RPMI8226 (cell line): ENCODE measurements around the gene TMX2.
"Not testable (repeated sequence)": the region's sequence is repeated elsewhere in the genome, so short reads cannot be mapped to it uniquely, and the experiment has no call there.

Source experiments
- DNase-seq: peaks from one replicate; pipeline ENCODE4 v3.0.0-alpha.2; 2015

The TMX2 gene

GRCh38 chr11:57716726-57717125, 4.3 kb downstream of the TMX2 start:
- DNase-seq = not testable (repeated sequence)

- DNase-seq = no peak
Measured at GRCh38 chr11:57727185-57727584, 14.8 kb downstream of the TMX2 start.

GRCh38 chr11:57728829-57729228, 16.4 kb downstream of the TMX2 start:
- no peak for DNase-seq

DNA sequence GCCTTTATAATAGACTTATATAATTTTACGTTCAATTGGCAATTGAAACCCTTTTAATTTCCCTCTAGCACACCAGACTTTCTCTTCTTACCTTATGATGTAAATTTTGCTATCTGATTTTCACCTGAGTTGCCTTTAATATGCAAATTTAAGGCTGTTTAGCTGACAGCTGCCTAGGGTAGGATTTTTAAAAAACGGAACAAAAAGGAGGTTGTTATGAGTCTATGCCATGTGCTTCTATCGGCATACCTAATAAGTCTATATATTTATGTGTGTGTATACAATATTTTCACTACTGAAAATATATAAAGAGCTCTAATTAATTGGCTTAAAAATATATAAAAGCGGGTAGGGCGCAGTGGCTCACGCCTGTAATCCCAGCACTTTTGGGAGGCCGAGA, 17.1 kb downstream of the TMX2 start:
- DNase-seq = no peak

DNA sequence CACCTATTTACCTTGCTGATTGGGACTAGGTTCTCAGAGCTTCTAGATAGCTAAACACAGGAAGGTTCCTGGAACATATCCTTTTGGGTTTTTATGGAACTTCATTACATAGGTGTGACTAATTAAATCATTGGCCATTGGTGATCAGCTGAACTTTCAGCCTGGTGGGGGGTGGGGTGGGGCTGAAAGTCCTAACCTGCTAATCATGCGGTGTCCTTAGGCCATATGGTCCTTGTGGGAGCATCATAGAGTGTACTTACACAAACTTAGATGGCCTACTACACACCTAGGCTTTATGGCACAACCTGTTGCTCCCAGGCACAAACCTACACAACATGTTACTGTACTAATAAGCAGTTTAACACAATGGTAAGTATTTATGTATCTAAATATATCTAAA, 20.3 kb downstream of the TMX2 start:
- no peak for DNase-seq

- DNase-seq = no peak
Measured at GRCh38 chr11:57735619-57736298, 23.4 kb downstream of the TMX2 start.

GRCh38 chr11:57741132-57742086, 29.0 kb downstream of the TMX2 start, which contains the start of gene SELENOH:
TSS of gene SELENOH (plus strand) at chr11:57741491. CDS start at chr11:57741596, 105 bp downstream.
- peak; percentile 99 for DNase-seq

DNA sequence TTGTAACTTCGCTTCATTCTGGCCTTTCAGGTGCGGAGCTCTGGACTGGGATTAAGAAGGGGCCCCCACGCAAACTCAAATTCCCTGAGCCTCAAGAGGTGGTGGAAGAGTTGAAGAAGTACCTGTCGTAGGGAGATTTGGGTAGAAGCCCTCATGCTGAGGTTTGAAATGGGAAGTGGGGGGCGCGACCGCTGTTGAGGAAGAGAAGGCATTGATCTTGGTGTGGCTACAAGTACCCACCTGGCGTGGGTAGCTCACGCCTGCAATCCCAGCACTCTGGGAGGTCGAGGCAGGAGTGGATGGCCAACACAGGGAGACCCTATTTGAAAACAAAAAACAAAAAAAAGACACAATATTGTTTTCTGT, 29.7 kb downstream of the TMX2 start:
- DNase-seq = no peak

DNA sequence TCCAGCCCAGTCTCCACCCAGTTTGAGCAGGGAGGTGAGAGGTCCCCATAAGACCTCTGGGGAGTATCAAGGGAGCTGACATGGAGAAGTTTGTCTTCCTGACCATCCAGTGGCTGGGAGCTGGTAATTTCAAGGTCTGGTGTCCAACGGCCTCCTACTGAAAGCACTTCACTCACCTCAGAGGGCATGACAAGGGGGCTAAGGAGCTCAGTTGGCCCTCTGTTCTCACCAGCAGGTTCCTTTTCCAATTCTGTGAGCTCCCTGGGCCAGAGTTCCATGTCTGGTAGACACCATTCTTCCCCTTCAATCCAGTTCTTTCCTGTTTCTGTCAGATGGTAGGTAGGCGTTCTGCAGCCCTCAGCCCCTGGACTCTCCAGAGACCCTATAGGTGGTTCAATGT, 32.0 kb downstream of the TMX2 start:
- no peak for DNase-seq

- no peak for DNase-seq
Measured at GRCh38 chr11:57745206-57745605, 32.8 kb downstream of the TMX2 start.

- no peak for DNase-seq
Measured at GRCh38 chr11:57746920-57747319, 34.5 kb downstream of the TMX2 start.

GRCh38 chr11:57751176-57751575, 38.8 kb downstream of the TMX2 start:
- DNase-seq = no peak

- DNase-seq = peak; percentile 10
Measured at GRCh38 chr11:57751676-57752253, 39.4 kb downstream of the TMX2 start, which contains the start of gene BTBD18. TSS of gene BTBD18 (minus strand) at chr11:57751819. CDS start at chr11:57751188, 631 bp downstream.

DNA sequence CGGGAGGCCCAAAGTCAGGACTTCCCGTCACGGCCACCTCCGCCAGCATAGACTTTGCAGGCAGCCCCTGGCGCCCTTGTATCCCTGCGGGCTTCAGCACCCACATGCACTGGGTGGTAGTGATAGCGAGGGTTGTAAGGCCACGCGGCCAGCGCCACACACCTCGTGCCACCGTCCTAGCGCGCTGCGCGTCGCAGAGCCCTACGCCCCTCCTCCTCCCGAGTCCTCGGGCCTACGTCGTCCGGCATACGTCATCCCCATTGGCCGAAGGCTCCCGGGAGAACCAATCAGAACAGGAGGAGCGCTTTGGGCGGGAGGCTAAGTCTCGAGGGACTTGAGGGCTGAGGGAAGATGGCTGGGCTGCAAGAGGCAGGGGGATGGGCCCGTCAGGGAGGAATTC, 40.6 kb downstream of the TMX2 start:
- DNase-seq = no peak

- DNase-seq = no peak
Measured at GRCh38 chr11:57758174-57758573, 45.8 kb downstream of the TMX2 start.

- DNase-seq = no peak
Measured at GRCh38 chr11:57761301-57762234, 49.2 kb downstream of the TMX2 start, which contains the start of gene CTNND1. TSS of gene CTNND1 (plus strand) at chr11:57761802. CDS start at chr11:57791479, 29,677 bp downstream.

DNA sequence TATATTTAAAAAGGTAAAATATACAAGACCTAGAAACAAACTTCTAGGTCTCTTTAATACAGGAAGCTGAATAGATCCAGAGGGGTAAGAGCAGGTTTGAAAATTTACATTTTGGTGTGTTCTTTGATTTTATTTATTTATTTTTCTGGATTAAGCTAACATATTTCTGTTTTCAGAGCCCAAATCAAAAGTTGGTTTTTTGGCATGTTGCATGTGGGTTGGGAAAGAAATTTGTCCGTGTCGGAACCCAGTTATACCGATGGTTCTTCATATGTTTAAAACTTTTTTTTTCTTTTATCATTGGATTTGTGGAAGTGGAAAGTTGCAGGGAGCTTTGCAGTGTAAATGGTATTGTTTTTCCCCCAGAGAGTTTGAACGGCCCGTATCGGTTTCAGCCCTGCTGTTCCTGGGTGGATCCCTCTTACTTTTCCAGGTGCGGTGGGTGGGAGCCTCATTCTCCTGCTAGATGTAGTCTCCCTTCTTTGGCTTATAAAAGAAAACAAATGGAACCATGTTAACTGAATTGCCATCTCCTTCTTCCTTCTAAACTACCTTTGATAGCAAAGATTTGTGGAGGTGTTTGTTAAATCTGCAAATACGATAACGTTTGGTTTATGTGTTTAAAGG, 50.0 kb downstream of the TMX2 start:
- no peak for DNase-seq

DNA sequence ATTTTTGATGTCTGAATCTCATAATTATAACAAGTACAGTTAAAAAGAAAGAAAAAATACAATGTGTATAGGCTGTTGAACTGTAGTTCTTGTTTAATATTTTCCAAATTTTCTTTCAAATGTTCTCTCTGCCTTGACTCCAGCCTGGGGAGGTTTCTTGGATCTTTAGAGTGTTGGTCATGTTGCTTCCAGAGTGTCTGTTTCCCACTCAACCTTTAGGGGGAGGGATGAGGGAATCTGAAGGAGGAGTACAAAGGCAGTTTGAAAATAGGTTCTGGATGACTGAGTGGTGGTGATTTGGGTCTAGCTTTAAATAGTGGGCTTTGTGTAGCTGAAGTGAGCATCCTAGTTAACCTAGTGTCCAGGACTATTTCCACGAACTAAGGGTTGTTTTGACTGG, 51.2 kb downstream of the TMX2 start:
- DNase-seq = no peak

DNA sequence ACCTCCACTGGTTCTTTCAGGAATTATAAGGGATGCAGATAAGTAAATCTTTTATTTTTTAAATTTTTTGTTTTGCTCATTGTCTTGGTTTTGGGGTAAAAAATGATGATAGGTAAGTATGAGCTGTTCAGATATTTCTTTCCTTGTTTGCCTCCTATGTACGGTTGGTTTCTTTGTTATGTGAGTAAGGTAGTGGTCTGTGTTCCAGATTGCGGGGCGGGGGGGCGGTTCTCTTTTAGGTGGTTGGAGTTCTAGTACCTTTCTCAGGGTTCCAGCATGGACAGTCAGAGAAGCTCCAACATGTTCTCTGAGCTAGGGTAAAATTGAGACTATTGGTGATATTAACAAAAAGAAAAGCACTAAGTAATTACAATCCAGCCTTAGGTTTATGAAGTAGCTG, 51.6 kb downstream of the TMX2 start:
- DNase-seq = no peak

DNA sequence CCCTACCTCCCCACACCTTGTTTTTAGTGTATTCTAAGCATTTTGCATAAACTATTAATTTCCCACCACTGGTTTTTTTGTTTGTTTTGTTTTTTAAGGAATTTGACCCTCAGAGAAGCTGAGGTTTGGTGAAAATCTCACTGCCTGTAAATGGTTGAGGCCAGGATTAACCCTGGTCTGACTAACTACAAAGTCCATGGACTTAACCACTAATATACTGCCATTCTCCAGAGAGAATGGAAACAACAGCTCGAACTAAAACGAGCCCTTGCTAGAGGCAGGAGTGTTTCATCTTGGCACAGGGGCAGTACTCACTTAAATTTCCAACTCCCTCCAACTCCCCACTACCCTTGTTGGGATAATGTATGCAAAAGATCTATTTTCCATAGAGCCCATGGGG, 52.2 kb downstream of the TMX2 start:
- no peak for DNase-seq

DNA sequence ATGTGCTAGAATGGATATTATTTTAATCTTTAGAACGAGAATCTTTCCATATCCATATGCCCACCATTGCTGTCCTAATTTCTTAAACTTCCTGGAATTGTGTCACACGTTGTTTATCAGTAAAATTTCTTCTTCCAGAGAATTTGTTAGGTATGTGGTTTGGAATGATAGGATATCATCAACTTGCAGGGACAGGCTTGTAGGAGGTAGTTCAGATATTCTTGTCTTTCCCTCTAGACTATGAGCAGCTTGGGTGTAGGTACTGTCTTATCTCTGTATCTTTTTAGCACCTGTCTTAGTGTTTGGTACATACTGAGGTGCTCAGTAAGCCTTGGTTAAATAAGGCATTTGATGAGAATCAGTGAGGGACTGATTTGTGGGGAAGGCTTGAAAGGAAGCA, 52.6 kb downstream of the TMX2 start:
- no peak for DNase-seq

DNA sequence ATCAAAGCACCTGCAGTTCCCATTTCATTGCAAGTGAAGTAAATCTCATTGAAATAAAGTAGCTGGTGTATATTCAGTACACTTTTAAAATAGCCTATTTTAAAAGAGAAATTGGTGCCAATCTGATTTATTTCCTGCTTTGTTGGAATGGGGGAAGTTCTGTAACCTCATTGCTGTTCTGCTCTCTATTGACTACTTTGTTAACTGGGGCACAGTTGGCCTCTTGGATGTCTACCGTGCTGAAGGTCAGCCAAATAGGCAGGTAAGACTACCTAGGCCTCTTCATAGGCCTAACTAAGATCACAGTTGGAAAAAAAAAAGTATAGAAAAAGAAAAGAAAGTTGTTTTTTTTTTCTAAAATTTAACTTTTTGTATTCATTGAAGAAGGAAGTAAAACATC, 58.4 kb downstream of the TMX2 start:
- no peak for DNase-seq
